ENCODE results near the gene GSTA4.

Gene GSTA4

GRCh38 chr6:53027131-53027718, 32.1 kb upstream of the GSTA4 start:
- TF ChIP-seq SP2 (tag by site-specific recombination; IDR thresholded peaks at IDR 0.05) (no peak), ZNF10 (tag by site-specific recombination; IDR thresholded peaks at IDR 0.05) (no peak), ZNF169 (tag by site-specific recombination; IDR thresholded peaks at IDR 0.05) (no peak), ZNF362 (tag by site-specific recombination; IDR thresholded peaks at IDR 0.05) (no peak)
- H3K4me3 ChIP-seq (ENCODE audit: low read depth, low read length), result no peak overlapping the region
- ChIA-PET CTCF (interaction anchor here (0.7 kb wide), 1 partner anchor 13 kb away, joined by 3 read pairs; no protein-coding TSS in a partner anchor), POLR2A (no interaction called here)
- peaks cover 5 to 36% of the 10 kb centered on the region in 2 experiments; a peak in 2 of 3 replicates for H3K36me3 ChIP-seq (ENCODE audit: control insufficient read depth in 2 of 2, insufficient read depth in 1 of 2, low read length in 2 of 2)
- H3K9me3 ChIP-seq (ENCODE audit: control insufficient read depth, insufficient read depth, low read depth, low read length), result no peaks in the 10 kb centered on the region
- no peak overlapping the region for H3K27ac ChIP-seq (ENCODE audit: extremely low read depth, low read depth, low read length)
- H3K4me1 ChIP-seq (ENCODE audit: control insufficient read depth, insufficient read depth, low read length), result no peaks in the 10 kb centered on the region

- H3K4me3 ChIP-seq (ENCODE audit: low read depth, low read length), result no peak overlapping the region
- CTCF ChIA-PET, result no interaction called here
- POLR2A ChIA-PET, result no interaction called here
Observed at GRCh38 chr6:53026526-53026925, 31.4 kb upstream of the GSTA4 start.

GRCh38 chr6:53023323-53023722, 28.2 kb upstream of the GSTA4 start:
- Histone ChIP-seq H3K27ac (ENCODE audit: extremely low read depth, low read depth, low read length) (no peak overlapping the region), H3K9me3 (ENCODE audit: control insufficient read depth, insufficient read depth, low read depth, low read length) (no peaks in the 10 kb centered on the region), H3K4me3 (ENCODE audit: low read depth, low read length) (no peak overlapping the region), H3K36me3 (ENCODE audit: control insufficient read depth in 2 of 2, insufficient read depth in 1 of 2, low read length in 2 of 2) (peaks cover 0 to 13% of the 10 kb centered on the region in 2 experiments; a peak in 2 of 3 replicates), H3K4me1 (ENCODE audit: control insufficient read depth, insufficient read depth, low read length) (no peaks in the 10 kb centered on the region)
- ChIA-PET POLR2A (no interaction called here), CTCF (no interaction called here)
- TF ChIP-seq MYNN (tag by site-specific recombination; IDR thresholded peaks at IDR 0.05; ENCODE audit: borderline replicate concordance), result no peak
- TF ChIP-seq ZBTB10 (tag by site-specific recombination; IDR thresholded peaks at IDR 0.05), result no peak
- TF ChIP-seq ZBTB20 (tag by site-specific recombination; IDR thresholded peaks at IDR 0.05), result no peak
- no peak for TF ChIP-seq ZNF704 (tag by site-specific recombination; IDR thresholded peaks at IDR 0.05)

More at GRCh38 chr6:53026526-53026925, 31.4 kb upstream of the GSTA4 start:
- Histone ChIP-seq H3K9me3 (ENCODE audit: control insufficient read depth, insufficient read depth, low read depth, low read length) (no peaks in the 10 kb centered on the region), H3K4me1 (ENCODE audit: control insufficient read depth, insufficient read depth, low read length) (no peaks in the 10 kb centered on the region), H3K27ac (ENCODE audit: extremely low read depth, low read depth, low read length) (no peak overlapping the region), H3K36me3 (ENCODE audit: control insufficient read depth in 2 of 2, insufficient read depth in 1 of 2, low read length in 2 of 2) (peaks cover 0 to 32% of the 10 kb centered on the region in 2 experiments; a peak in 2 of 3 replicates)
- TF ChIP-seq GLI4 (tag by site-specific recombination; IDR thresholded peaks at IDR 0.05) (no peak), SALL2 (tag by site-specific recombination; IDR thresholded peaks at IDR 0.05; ENCODE audit: borderline replicate concordance) (no peak), ZXDB (tag by site-specific recombination; IDR thresholded peaks at IDR 0.05) (no peak), SP3 (tag by site-specific recombination; IDR thresholded peaks at IDR 0.05) (no peak), PBX3 (CRISPR knock-in tag; IDR thresholded peaks at IDR 0.05) (no peak), ZNF510 (tag by site-specific recombination; IDR thresholded peaks at IDR 0.05; ENCODE audit: insufficient replicate concordance) (no peak), ZNF169 (tag by site-specific recombination; IDR thresholded peaks at IDR 0.05) (no peak), SCRT1 (tag by site-specific recombination; IDR thresholded peaks at IDR 0.05; ENCODE audit: borderline replicate concordance) (no peak), ZNF155 (tag by site-specific recombination; IDR thresholded peaks at IDR 0.05) (no peak), ZNF529 (tag by site-specific recombination; IDR thresholded peaks at IDR 0.05; ENCODE audit: insufficient replicate concordance) (no peak), ZEB2 (tag by site-specific recombination; IDR thresholded peaks at IDR 0.05) (no peak), ZNF623 (tag by site-specific recombination; IDR thresholded peaks at IDR 0.05) (no peak)
